HG03469 (cell line): Measurements from ENCODE around the gene MEGF6.

Experiments
- ATAC-seq: cut with Tn5 transposase; IDR thresholded peaks from one replicate; pipeline ENCODE4 v1.9.1; 2021; ENCODE audit warnings: mild to moderate bottlenecking, moderate library complexity, moderate number of reproducible peaks; ENCODE audit not compliant: unreplicated experiment

MEGF6 gene

DNA sequence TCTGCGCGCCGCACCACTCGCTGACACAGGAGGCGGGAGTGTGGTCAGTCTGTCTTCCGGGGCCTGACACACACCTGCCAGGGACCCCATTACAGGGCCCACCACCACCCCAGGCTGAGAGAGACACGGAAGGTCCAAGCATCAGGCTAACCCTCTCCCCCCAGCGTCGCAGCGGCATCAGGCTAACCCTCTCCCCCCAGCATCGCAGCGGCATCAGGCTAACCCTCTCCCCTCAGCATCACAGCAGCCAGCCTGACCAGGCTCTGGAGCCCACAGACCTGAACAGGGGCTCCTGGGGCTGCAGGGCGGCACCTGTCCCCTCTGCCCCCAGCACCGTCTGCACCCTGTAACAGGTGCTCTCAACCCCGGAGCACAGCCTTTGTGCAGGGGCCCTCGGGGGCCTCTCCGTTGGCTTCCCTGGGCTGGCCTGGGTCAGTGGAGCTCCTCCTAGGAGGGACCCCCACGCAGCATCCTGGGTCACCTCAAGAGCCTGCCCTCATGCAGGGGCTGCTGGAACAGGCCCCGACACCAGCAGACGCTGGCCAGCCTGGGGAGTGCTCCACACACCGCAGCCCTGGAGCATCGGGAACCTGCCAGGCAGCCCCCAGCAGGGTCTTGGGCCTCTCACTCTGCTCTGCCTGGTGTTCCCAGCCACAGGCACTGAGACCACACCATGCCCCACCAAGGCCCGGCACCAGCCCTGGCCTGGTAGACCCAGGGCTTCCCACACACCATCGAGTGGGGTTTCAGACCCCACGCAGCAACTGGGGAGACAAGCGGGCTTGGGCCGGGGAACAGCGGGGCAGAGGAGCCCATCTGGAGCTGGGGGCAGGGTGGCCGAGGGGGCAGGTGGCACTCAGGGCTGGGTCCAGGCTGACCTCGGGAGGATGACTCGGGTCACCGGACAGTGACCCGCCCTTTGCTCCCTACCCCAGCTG, 67.0 kb downstream of the MEGF6 start:
- no peak for ATAC-seq

DNA sequence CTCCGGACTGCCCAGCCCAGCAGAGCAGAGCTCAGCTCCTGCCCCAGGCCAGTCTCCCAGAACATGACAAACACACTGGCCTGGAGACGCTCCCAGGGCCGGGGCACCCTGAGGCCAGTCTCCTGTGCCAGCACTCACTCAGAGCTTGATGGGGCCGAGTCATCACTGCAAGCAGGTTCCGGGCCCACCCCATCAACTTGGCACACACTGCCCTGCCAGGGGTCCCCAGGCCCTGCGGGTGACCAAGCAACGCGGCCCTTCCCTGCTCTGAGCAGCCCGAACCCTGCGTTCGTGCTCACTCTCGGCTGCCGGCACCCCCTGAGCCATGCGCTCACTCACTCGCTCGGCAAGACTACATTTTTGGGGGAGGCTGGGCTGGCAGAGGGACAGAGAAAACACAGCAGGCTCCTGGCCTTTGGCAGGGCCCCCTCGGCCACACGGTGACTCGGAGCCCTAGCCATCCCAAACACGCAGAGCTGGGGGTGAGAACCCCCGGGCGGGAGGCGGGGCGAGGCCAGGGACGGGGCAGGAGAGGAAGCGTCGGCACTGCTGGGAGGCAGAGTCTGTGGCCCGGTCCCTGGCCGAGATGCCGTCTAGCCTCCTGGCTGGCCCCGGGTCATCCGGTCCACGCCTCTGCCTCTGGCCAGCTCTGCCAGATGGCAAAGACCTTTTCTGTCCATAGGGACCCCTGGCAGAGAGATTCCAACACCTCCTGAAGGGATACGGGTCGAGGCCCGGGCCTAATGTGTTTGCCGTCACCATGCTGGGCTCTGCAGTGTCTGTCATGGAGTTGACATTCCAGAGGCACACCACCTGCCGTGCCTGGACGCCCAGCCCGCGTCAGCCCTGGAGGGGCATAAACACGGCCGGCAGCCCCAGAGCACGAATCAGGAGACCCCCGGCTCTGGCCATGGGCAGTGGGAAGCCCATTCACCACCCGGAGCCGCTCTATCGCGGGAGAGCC, 68.0 kb downstream of the MEGF6 start:
- ATAC-seq: no peak

DNA sequence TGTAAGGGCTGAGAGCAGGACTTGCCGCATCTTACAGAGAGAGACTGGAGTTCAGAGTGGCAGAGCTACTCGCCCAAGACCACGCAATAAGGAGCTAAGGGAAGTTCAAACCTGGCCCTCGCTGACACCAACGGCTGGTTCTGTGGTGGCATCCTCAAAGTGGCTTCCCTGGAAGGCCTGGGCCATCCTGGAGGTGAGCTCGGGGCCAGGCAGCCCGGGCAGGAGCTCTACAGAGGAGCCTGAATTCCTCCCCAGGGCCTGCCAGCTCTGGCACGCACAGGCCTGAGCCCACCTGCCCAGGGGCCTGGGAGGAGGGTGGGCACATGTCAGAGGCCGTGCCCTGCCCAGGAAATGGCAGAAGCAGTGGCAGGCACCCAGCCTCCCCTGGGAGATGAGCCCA, 68.6 kb downstream of the MEGF6 start:
- ATAC-seq: no peak

DNA sequence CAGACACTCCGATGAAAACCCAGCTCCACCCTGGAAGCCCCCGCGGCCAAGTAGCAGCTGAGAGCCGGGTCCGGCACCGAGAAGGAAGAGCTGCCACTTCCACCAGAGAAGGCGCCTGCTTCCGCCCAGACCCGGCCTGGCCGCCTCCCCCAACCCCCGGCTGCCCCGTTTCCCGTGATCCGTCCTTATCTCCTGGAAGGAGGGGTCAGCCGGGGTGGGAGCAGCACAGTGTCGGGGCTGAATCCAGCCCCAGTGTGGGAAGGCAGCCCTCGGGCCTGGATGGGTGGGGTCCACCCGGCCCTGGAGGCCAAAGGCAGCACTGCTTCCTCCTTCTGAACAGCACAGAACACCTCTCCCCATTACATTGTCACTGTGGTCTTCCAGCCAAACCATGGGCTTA, 69.4 kb downstream of the MEGF6 start:
- ATAC-seq: no peak

DNA sequence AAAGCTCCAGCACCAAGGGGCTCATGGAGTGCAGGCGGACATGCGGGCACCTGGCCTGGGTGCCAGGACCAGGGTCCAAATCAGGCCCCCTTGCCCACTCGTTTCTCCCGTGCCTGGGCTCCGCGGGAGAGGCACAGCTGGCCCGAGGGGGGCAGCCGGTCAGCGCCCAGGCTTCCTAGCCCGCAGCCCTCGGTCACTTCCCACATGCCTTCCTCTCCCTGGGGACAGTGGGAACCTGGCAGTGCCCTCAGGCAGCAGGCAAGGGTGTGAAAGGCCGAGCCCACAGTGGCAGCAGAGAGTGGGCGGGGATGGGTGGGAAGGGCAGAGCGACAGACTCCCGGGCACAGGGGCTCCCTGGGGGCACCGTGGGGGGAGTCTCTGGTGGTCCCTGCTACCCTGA, 69.8 kb downstream of the MEGF6 start:
- ATAC-seq: no peak

DNA sequence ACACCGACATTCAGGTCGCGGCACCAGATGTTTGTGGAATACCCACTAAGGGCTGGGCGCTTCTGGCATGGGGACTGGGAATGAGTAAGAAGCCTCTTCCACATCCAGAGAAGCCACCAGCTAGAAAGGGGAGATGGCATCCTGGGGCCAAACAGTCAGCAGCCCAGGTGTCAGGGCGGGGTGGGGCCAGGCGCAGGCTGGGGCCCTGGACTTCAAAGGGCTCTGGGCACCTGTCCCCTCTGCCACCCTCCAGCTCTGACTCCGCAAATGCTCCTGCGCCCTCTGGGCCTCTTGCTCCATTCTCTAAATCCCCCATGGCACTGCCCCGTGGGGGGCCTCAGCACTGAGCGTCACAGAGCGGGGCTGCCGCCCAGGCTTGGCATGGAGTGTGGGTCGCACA, 70.4 kb downstream of the MEGF6 start:
- no peak for ATAC-seq

DNA sequence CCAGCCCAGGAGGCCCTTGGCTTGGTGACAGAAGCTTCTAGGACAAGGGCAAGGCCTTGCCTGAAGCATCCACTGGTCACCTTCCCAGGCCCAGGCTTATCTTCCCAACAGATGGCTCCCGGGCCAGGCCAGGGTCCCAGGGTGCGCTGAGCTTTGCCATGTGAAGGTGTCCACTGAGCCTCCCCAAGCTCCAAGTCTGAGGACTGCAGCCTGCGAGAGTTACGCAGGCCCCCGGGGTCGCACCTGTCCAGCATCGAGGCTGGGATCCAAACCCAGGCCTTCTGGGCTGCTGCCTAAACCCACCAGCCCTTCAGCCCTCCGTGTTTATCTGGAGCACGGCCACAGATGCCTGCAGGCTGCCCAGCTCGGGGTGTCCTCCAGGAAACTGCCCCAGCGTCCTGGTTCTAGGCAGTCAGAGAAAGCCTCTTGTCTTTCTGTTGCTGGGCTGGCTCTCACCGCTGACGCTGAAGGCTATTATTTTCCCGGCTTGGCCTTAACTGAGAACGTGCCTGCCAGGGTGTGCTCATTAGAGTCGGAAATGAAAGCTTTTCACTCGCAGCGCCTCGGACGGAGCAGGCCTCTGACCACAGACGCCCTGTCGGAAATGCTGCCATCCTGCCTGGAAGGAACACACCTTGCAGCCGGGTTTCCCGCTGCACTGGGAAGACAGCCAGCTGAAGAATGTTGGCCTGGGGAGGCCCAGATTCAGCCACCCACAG, 71.4 kb downstream of the MEGF6 start:
- ATAC-seq: no peak

DNA sequence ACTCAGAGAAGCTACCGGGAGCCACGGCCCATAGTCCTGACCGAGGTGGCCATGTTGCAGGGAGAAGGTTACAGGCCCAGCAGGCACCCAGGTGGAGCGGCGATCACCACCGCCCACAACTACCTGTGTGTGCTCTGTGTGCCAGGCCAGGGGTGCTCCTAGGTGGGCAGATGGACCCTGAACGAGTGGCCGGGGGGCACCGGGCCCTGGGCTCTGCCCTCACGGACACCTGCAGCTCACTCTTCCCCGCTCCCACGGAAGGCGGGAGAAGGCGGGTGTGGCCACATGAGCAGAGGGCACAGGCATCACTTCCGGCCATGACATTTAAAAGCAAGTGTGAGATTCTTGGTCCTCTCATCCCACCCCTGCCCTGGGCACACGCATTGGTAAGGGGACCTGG, 73.9 kb downstream of the MEGF6 start:
- ATAC-seq: no peak

DNA sequence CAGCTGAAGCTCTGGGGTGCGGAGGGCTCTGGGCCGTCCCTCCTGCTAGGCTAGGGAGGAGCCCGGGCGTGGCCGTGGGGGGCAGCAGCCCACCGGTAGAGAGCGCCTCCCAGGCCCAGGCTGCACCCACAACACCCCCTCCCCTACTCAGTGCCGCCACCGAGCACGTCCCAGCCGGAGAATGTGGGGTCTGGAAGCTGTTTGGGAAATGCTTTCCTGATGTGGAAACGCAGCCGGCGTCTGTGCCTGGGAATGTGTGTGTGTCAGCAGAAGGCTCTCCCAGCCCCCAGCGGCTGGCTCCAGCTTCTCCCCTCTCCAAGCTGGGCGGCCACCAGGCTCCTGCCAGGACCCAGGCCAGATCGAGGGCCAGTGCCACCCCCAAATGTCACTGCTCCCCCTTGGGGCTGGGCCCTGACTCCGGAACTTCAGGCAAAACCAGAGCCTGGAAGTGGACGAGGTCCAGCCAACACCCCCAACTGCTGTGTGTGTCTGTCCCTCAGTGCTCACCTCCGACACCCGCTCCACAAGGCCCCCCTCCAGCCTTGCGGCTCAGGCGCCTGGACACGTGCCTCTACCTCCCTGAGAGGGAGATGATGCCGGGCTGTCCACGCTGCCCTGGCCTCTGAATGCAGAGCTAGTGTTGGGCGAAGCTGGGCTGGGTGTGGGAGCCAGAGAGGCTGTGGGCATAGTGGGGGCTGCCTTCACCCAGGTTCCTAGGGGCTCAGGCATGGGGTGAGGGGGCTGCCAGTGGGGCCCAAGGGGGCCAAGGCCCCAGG, 74.7 kb downstream of the MEGF6 start:
- ATAC-seq: no peak

DNA sequence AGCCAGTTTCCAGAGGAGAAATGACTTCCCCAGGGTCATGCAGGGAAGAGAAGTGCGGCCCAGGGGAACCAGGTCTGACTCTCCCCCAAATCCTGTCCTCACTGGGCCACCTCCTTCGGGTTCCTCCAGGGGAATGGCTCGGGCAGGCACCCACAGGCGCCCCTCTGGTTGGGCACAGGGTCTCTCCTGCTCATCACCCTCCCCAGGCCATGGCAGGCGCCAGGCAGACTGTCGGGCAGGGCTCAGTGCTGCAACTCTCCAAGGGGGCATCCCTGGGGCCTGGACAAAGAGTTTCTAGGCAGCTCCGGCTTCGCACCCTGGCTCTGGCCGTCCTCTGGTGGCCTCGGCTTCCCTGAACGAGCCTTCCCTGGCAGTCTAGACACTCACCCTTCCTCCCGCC, 75.6 kb downstream of the MEGF6 start:
- no peak for ATAC-seq

DNA sequence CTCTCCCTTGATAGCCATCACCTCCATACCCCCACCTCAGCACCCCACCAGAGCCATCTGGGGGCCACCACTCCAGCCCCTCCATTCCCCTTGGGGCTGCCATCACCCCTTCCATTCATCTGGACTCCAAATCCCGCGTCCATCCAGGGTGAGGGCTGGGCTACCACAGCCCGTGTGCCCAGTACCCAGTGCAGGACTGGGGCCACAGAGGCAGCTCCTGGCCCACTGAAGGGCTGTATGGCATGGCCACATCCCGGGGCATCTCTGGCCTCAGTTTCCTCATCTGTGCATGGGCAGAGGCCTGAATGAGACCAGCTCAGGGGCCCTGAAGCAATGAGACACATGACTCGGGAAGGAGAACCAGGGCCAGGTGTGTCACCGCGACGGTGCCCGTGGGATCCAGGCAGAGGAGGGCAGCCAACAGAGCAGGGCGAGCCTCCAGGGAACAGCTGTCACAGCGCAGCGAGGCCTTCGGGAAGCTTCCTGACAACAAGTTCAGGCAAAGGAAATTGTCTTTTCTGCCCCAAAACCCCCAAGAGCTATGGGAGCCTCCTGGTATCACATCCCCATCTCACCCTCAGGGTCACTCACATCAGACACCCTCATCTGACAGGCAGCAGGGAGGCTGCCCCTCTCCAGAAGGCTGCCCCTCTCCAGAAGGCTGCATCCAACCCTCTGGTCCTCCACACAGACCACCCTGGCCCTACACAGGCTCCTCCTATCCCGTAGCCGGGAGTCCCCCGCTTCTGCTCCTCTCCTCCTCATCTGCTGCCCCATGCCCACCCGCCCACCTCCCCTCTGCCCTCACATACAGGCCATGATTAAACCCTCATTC, 76.3 kb downstream of the MEGF6 start:
- no peak for ATAC-seq

DNA sequence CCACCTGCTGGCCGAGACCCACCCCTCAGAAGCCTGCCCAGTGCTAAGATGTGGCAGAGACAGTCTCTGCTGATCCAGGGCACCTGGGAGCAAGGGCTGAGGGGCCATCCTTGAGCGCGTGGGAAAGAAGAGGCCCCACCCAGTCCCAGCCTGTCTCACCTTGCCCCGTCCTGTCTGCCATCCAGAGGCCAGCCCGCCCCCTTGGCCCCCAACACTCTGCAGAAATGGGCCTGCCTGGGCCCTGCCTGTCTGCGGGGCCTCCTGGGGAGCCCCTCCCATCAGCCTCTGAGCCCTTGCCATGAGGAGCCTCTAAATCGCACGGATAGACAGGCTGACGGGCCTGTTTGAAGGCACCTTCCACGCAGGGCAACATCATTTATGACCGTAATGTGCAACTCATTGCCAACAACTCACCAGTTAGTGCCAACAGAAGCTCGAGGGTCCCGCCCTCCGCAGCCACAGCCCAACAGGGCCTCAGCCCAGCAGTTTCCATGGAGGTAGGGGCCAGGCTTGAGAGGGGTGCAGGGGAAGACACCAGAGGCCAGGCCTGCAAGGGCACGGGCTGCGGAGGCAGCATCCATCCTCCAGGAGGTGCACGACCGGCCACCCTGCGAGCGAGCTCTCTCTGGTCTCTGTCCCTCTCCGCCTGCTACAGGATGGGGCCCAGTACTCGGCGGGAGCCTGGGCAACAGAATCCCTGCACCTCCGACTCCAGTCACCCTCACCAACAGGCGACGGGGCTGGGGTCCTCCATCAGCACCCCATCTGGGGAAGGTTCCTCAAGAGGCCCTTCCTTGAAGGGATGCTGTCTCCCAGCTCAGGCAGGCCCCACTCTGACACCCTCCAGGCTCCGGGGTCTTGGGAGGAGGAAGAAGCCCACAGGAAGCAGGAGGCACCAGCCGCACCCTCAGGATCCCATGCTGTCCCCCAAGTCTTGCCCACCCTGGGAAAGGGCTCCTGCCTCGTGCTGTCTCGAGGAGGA, 78.0 kb downstream of the MEGF6 start:
- no peak for ATAC-seq

DNA sequence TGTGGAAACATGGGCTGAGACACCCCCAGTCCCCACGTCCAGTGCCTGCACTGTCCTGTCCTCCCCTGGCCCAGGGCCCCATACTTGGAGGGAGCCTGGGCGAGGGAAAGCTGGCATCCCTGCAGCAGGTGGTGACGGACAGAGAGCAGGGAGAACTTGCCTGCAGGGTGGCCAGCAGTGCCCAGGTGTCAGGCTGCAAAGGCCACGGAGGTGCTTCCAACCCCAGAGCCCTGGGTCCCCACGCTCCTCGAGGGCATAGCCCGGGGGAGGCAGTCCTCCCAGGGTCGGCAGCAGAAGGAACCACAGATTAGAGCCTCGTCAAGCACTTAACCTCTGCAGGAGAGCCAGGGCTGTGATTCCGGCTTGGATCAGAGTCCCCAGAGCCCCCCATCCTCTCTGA, 79.4 kb downstream of the MEGF6 start:
- ATAC-seq: no peak

DNA sequence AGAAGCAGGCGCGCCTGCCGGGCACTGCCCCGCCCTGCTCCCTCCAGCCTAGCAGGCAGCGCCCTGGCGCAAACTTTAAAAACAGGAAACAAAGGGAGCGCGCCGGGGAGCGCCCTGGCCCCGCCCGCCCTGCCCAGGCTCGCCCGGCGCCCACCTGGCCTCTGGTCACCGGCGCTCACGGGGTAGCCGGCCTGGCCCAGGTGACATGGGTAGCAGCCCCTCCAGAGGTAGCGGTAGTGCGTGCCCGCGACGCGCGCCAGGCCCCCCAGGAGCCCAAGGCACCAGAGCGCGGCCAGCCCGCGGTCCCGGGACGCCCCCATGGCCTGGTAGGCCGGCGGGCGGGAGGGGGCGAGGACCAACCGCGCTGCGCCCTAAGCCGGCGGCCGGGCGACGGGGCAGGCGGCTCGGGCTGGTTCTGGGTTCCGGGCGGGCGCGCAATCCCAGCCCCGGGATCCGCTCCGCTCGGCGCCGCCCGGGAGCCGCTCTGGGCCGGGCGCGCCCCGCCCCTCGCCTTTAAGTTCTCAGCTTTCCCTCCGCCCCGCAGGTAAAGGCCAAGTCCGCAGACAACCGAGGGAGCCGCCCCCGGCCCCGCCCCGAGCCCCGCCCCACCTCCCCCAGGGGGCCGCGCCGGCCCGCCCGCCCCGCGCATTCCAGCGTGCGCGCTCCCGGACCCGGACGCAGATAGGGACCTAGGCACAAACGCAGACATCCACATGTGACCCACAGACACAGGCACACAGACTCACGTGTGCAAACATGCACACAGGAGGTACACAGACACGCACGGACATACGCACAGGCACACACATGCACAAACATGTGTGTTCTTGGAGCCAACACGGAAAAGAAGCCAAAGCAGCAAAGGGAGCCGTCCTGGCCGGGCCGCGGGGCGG, 80.1 kb downstream of the MEGF6 start:
- ATAC-seq: no peak

DNA sequence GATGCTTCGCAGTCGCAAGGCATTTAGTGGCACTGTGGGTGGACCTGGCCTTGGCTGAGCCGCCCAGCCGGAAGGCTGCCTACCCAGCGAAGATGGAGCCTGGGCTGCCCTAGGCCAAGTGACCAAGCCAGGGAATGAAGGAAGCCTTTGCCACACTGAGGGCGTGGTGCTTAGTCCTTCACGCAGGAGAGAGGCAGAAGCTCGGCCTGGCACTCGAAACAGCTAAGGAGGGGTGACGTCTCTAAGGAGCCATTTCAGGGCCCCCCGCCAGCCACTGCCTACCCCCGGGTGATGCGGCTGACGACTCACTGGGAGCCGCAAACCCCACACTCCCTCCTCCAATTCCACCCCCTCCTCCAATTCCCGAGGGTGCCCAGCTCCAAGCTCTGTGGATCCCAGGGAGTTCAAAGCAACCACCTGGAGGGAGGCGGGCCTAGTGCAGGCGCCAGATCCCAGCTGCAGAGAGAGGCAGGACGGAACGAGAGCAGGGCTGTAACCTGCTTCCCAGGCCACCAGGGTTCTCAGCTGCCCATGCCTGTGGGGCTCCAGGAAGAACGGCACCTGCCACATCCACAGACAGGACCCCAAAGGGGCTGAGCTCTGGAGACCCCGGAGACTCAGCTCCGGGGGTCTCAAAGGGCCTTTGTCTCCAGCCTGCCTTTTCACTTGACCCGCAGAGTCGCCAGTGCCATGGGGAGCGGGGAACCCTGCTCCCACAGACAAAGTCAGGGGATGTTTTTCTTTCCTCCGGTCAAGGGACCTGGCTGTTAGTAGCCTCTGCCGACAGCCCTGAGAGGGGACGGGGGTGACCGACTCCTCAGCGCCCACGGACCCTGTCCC, 81.0 kb downstream of the MEGF6 start:
- ATAC-seq: no peak

DNA sequence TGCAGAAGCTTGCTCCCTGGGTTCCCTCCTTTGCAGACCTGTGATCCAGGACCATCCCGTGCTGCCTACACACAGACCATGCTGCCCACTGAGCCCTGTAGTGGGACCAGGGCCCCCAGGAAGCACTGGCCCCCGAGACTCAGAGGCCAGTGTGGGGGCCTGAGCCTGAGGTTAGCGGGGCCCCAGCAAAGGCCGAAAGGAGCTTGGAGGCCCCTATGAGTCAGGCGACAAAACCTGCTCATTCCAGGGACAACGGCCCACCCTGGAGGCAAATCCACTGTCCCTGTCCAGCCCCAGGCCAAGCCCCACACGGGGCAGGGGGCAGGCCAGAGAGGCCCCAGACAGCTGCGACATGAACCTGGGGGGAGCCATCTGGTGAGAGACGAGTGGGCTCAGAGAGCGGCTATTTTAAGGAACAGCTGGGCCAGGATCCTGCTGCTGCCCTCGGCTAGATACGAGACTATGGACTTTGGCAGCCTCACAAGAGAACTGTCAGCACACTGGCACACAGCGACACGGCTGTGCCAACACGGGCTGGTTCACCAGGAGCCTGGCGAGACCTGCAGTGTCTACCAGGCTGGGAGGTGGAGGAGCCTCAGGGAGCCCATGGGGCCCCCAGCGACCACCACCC, 82.1 kb downstream of the MEGF6 start:
- no peak for ATAC-seq
